ENCODE data around the gene PLCD3.
A peak's percentile ranks its signal among the peaks of the same experiment; 100 is the strongest.

- TF ChIP-seq CTCF (IDR thresholded peaks at IDR 0.05): peak in 1 of 7 experiments; percentile 26
- no peak for TF ChIP-seq POLR2A (IDR thresholded peaks at IDR 0.05)
- no peak for TF ChIP-seq EP300 (IDR thresholded peaks at IDR 0.05)
- TF ChIP-seq POLR2AphosphoS5 (IDR thresholded peaks at IDR 0.05): peak; percentile 65 to 94 (median 87)
Measured at GRCh38 chr17:45060797-45061605, 71.3 kb downstream of the PLCD3 start, which contains the start of gene NMT1.
